MM.1S (cell line): ENCODE data around the gene CASP4.
"Not testable (repeated sequence)": the region's sequence is repeated elsewhere in the genome, so short reads cannot be mapped to it uniquely, and the experiment has no call there.

ENCODE experiments used
- CTCF ChIP-seq: fragments of 300-600 bp; sonication (generic); IDR thresholded peaks from 2 replicates; pipeline ENCODE4 v1.5.1; 2016; ENCODE audit warnings: antibody characterized with exemption, low read length, mixed read lengths
- EZH2 ChIP-seq: fragments of 300-600 bp; sonication (generic); optimal IDR thresholded peaks from 2 replicates; pipeline ENCODE3; 2017; ENCODE audit warnings: low read depth, mild to moderate bottlenecking, antibody characterized with exemption, low read length, mixed read lengths

- not testable (repeated sequence) for TF ChIP-seq CTCF, EZH2
Measured at GRCh38 chr11:104972924-104973323, 4.5 kb upstream of the CASP4 start.
